ENCODE data around the gene CCDC148.

CCDC148 gene

GRCh38 chr2:158138255-158138654, 318.3 kb downstream of the CCDC148 start:
- no peak overlapping the region for H3K4me3 ChIP-seq (ENCODE audit: control insufficient read depth, low read depth, low read length)
- TF ChIP-seq CTCF (IDR thresholded peaks at IDR 0.05; ENCODE audit: control insufficient read depth, insufficient read depth, low read depth, low read length, missing control alignments), result no peak
- DNase-seq (ENCODE audit: low read depth), result no peak

GRCh38 chr2:158135096-158135495, 321.5 kb downstream of the CCDC148 start:
- TF ChIP-seq CTCF (IDR thresholded peaks at IDR 0.05; ENCODE audit: control insufficient read depth, insufficient read depth, low read depth, low read length, missing control alignments), result no peak
- DNase-seq (ENCODE audit: low read depth), result no peak
- H3K4me3 ChIP-seq (ENCODE audit: control insufficient read depth, low read depth, low read length), result no peak overlapping the region

GRCh38 chr2:158134655-158135054, 321.9 kb downstream of the CCDC148 start:
- no peak overlapping the region for H3K4me3 ChIP-seq (ENCODE audit: control insufficient read depth, low read depth, low read length)
- DNase-seq (ENCODE audit: low read depth), result no peak
- TF ChIP-seq CTCF (IDR thresholded peaks at IDR 0.05; ENCODE audit: control insufficient read depth, insufficient read depth, low read depth, low read length, missing control alignments), result no peak

GRCh38 chr2:158134055-158134454, 322.5 kb downstream of the CCDC148 start:
- DNase-seq (ENCODE audit: low read depth), result no peak
- TF ChIP-seq CTCF (IDR thresholded peaks at IDR 0.05; ENCODE audit: control insufficient read depth, insufficient read depth, low read depth, low read length, missing control alignments), result no peak
- no peak overlapping the region for H3K4me3 ChIP-seq (ENCODE audit: control insufficient read depth, low read depth, low read length)

GRCh38 chr2:158131919-158132566, 324.5 kb downstream of the CCDC148 start:
- no peak for DNase-seq (ENCODE audit: low read depth)
- no peak for TF ChIP-seq CTCF (IDR thresholded peaks at IDR 0.05; ENCODE audit: control insufficient read depth, insufficient read depth, low read depth, low read length, missing control alignments)
- no peak overlapping the region for H3K4me3 ChIP-seq (ENCODE audit: control insufficient read depth, low read depth, low read length)

- DNase-seq (ENCODE audit: low read depth), result no peak
- TF ChIP-seq CTCF (IDR thresholded peaks at IDR 0.05; ENCODE audit: control insufficient read depth, insufficient read depth, low read depth, low read length, missing control alignments), result no peak
- no peak overlapping the region for H3K4me3 ChIP-seq (ENCODE audit: control insufficient read depth, low read depth, low read length)
Measured at GRCh38 chr2:158131483-158131912, 325.1 kb downstream of the CCDC148 start.
